Inflammatory macrophage treated with lipopolysaccharide for 4 hours (primary cell): ENCODE data around the gene EPS15.
"Not testable (repeated sequence)": the region's sequence is repeated elsewhere in the genome, so short reads cannot be mapped to it uniquely, and the experiment has no call there.

ENCODE experiments used
- DNase-seq: peaks from one replicate; pipeline ENCODE4 v3.0.0-alpha.2; 2020

Gene EPS15

DNA sequence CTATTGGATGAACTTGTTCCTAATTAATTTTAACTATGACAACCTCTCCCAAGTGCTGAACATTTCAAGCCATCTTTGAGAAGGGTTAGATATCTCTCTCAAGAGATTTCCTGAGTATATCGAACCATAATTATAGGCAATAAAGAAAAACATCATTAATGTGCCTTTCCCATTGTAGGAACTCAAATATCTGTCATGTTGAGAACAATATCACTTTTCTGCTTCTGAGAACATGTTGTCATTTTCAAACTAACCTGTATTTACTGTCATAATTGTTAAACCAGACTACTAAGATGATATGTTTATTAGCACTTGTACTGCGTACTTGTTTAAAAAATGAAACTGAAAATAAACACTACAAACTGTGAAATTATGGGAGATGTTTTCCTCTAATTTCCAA is 4.3 kb downstream of the EPS15 start:
- no peak for DNase-seq

DNA sequence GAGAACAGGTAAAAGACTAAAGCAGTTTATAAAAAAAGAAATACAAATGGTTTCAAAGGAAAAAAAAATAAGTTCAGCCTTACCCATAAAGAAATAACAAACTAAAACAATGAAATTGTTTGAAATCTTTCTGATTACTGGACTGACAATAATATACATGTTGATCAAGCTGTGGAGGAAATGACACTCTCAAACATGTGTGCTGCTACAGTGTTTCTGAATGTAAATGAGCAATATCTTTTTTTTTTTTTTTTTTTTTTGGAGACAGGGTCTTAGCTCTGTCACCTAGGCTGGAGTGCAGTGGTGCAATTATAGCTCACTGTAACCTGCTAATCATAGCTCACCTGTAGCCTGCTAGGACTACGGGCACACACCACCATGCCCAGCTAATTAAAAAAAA is 6.5 kb downstream of the EPS15 start:
- DNase-seq, result no peak

DNA sequence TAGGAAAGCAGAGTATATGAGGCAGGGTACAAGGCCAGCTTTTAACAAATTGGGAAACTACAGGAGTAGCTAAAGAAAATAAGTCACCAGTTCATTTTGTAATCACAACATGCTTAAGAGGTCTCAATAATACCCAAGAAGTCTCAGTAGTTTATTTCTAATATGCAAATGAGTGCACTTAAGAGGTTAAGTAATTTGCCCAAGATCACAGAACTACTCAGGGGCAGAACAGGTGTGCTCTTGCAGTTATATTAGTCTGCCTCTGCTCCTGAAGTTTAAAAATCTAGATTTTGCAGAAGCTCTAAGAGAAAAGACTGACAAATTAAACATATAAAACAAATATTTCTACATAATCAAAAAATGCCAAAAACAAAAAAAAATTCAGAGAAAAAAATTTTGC is 6.9 kb downstream of the EPS15 start:
- no peak for DNase-seq

DNA sequence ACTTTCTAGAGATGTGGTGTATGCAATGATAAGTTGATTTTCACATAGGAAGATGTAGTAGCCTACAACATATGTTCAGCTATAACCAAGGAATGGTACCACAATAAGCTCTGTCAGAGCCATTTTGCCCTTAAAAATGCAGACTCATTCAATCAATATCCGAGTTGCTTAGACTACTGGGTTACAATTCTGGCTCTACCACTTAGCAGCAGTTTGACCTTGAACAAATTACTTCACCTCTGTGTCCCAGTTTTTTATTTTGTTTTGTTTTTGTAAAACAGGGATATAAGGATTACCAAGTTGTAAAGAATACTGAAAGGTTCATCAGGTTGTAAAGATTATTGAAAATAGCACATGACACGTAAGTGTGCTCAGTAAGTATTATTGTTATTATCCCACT is 9.3 kb downstream of the EPS15 start:
- DNase-seq, result no peak

DNA sequence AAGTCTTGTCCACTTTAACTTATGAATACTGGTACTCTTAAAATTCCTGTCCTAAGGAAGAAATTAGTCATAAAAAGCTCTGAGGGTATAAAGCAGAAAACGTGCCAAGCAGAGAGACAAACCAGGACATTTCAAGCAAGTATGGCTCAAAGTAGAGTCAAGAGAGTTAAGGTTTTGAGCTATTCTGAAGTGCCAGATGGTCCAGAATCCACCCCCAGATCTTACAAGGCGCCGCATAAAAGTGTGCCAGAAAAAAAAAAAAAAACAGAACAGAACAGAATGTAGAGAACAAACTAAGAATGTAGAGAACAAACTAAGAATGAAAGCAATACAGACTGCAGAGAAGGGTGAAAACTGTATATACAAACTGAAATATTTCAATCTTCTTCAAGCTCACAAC is 12.5 kb downstream of the EPS15 start:
- no peak for DNase-seq

DNA sequence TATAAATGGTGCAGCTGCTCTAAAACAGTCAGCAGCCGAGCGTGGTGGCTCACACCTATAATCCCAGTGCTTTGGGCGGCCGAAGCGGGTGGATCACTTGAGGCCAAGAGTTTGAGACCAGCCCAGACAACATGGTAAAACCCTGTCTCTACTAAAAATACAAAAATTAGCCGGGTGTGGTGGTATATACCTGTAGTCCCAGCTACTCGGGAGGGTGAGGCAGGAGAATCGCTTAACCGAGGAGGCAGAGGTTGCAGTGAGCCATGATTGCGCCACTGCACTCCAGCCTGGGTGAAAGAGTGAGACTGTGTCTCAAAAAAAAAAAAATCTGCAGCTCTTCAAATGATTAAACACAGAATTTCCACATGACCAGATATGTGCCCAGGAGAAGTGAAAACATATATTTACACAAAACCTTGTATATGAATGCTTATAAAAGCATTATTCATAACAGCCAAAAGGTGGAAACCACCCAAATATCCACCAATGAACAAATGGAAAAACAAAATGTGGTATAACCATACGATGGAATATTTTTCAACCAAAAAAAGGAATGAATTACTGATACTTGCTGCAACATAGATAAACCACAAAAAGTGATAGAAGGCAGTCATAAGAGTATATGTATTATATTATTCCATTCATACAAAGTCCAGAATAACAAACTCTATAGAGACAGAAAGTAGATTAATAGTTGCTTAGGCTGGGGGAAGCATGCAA is 14.1 kb downstream of the EPS15 start:
- DNase-seq, result peak; percentile 53

DNA sequence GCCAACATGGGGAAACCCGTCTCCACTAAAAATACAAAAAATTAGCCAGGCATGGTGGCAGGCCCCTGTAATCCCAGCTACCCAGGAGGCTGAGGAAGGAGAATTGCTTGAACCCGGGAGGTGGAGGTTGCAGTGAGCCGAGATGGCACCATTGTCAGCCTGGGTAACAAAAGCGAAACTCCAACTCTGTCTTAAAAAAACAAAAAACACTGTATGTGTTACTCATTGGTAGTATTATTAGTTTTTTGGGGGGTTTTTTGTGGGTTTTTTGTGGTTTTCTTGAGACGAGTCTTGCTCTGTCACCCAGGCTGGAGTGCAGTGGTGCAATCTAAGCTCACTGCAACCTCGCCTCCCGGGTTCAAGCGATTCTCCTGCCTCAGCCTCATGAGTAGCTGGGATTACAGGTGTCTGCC is 17.8 kb downstream of the EPS15 start:
- peak; percentile 86 for DNase-seq

DNA sequence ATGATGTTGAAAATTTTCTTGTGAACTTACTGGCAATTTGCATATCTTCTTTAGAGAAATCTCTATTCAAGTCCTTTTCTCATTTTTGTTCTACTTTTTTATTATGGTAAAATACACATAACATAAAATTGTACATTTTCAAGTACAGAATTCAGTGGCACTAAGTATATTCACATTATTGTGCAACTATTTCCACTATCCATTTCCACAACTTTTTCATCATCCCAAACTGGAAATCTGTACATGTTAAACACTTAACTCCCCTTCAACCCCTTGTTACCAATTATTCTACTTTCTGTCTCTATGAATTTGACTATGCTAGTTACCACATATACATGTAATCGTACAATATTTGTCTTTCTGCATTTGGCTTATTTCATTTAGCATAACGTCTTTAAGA is 19.4 kb downstream of the EPS15 start:
- DNase-seq, result no peak

DNA sequence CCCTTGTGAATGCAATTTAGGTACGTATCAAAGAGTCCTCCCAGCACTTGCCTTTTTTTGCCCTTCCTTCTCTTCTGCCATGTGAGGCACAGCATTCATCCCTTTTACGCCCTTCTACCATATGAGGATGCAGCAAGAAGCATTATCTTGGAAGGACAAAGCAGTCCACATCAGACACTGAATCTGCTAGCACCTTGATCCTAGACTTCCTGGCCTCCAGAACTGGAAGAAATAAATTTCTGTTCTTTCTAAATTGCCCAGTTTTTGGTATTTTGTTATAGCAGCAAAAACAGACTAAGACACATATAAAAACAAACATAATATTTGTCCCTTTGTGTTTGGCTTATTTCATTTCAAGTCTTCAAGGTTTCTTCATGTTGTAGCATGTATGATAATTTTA is 20.1 kb downstream of the EPS15 start:
- no peak for DNase-seq

DNA sequence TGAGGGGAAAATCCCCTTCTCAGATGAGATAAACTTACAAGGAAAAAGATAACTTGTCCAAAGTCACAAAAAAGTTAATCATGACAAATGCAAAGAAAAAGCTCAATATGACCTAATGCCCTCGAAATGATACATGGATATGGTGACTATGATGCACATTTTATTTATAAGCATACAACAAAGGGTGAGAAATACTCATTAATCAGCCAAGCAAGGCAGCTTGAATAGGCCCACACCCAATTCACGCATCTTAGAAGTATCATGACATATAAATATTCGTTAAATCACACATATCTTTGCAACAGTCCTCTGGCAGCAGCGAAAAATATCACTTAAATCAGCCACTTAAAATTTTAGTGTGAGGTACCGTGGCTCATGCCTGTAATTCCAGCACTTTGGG is 21.7 kb downstream of the EPS15 start:
- DNase-seq, result no peak

DNA sequence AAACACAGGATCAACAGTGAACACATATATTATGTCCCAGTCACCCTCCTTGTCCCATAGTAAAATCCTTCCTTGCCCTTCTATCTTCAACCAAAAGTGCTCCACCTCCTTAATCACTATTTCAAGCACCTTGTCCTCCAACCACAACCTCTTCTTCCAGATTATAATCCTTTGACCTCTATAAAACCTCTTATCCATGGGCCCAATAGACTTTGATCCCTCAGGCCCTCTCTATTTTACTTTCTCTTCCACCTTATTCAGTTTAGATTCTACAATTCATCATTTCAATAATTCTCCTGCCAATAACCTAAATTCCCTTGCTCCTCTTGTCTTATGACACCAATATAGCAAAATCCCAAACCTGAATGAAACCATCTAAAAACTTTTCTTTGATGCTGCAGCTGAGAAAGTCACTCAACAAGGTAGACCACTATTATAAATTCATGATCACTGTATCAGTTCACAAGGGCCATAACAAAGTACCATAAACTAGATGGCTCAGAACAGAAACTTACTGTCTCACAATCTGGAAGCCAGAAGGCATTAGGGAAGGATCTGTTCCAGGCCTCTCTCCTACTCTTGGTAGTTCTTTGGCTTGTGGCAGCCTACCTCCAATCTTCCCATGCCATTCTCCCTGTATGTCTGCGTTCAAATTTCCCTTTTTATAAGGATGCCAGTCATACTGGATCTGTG is 24.8 kb downstream of the EPS15 start:
- DNase-seq, result no peak

DNA sequence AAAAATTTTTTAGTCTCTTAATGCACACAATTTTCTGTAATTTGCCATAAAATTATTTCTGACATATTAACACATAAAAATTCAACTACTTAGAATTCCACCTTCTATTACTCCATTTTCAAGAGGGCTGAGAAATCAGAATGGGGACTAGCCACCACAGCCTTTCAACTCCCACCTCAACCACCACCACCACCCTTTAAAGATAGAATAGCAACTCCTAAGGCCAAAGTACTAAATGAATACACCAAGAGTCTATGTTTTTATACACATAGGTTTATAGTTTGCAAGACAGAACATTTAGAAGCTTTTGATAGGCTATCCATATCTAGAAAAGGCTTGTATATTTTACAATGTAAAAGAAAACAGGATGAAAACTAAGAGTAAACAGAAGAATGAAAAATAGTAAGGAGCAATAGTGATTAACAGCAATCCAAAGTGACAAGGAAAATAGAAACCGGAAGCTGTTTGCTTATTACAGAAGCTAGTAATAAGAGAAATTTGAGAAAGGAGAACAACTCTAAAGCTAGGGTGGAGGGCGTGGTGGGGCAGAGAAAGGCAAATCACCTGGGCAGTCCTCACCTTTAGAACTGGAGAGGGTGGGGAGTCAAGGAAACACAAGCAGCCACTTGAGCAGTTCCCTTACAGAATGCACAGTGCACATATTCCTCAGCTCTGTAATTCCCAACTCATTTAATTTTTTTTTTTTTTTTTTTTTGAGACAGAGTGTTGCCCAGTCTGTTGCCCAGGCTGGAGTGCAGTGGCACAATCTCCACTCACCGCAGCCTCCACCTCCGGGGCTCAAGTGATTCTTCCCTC is 27.7 kb downstream of the EPS15 start:
- DNase-seq, result peak; percentile 81

DNA sequence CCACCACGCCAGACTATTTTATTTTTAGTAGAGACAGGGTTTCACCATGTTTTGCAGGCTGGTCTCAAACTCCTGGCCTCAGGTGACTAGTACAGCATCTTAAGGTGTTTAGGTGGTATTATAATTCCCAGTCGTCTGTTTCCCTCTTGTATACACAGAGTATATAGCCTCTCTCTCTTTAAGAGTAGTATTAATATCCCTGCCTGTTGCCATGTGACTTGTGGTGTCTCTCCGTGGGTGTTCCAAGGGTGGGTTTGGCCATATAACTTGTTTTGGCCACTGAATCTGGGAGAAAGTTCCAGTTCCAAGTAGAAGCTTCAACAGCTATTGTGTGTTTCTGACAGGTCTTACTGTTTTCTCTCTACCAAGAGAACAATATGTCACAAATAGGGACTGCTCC is 29.6 kb downstream of the EPS15 start:
- DNase-seq, result no peak

DNA sequence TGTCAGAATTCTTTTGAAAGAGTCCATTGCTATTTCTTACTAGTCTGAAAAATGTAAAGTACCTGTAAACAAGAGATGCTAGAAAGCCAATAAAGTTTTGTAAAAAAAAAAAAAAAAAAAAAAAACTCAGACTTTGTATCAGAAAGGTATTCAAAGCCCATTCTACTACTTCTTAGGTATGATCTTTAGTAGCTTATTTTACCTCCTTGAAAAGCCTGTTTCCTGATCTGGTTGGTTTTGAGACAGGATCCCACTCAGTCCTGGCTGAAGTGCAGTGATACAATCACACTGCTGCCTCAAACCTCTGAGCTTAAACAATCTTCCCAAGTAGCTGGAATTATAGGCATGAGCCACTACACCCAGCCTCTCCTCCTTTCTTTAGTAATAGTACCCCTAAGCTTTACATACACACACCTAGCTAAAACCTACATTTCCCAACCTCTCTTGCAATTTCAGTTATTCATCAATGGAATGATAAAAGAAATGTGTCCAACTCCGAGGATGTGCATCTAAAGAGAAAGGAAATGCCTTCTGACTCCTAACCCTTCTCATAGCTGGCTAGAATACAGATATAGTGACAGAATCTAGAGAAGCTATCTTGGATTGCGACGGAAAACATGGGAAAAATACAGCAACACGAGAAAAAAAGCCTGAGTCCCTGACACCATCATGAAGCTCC is 30.6 kb downstream of the EPS15 start:
- DNase-seq, result no peak

DNA sequence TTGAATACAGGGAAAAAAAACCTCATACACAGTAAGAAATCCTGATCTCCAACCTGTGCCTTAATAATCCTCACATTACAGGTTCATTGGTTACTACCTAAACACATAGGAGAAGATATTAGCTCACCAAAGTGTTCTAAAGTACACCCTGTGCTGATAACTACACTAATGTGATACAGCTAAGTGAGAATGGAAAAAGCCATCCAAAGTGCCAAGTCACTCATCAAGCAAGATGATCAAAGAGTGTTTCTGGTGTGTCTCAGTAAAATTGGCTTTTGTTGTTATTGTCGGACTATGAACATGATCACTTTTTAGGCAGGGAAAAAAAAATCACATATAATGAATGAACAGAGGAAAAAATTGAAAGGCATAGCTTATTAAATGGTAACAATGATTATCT is 31.4 kb downstream of the EPS15 start:
- DNase-seq, result no peak

DNA sequence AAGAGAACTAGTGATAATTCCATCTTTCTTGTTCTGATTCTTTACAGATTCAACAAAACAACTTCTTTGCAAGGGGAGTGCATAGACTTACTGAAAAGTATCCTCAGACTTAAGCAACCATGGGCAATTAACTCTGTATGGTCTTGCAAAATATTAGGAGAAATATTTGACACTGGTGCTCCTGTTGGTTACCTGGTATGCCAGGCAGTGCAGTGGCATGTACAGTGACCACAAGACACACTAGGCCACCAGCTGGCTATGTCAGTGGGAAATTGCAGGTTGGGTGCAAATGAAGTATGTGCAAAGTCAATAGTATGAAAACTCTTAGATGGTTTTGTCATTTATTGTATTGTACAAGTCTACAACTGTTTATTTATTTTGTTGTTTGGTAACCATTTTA is 34.5 kb downstream of the EPS15 start:
- no peak for DNase-seq

DNA sequence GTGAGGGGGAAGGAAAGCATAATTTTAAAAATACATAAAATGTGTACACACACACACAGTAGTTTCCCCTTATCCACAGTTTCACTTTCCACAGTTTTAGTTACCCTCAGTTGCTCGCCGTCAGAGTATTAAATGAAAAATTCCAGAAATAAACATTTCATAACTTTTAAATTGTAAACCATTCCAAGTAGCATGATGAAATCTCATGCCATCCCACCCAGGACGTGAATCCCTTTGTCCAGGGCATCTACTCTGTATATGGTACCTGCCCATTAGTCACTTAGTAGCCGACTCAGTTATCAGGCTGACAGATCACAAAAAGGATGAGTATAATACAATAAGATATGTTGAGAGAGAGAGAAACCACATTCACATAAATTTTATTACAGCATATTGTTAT is 36.2 kb downstream of the EPS15 start:
- peak; percentile 35 for DNase-seq

DNA sequence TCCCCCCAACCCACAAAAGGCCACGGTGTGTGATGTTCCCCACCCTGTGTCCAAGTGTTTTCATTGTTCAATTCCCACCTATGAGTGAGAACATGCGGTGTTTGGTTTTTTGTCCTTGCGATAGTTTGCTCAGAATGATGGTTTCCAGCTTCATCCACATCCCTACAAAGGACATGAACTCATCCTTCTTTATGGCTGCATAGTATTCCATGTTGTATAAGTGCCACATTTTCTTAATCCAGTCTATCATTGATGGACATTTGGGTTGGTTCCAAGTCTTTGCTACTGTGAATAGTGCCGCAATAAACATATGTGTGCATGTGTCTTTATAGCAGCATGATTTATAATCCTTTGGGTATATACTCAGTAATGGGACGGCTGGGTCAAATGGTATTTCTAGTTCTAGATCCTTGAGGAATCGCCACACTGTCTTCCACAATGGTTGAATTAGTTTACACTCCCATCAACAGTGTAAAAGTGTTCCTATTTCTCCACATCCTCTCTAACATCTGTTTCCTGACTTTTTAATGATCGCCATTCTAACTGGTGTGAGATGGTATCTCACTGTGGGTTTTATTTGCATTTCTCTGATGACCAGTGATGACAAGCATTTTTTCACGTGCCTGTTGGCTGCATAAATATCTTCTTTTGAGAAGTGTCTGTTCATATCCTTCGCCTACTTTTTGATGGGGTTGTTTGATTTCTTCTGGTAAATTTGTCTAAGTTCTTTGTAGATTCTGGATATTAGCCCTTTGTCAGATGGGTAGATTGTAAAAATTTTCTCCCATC is 44.0 kb downstream of the EPS15 start:
- not testable (repeated sequence) for DNase-seq

DNA sequence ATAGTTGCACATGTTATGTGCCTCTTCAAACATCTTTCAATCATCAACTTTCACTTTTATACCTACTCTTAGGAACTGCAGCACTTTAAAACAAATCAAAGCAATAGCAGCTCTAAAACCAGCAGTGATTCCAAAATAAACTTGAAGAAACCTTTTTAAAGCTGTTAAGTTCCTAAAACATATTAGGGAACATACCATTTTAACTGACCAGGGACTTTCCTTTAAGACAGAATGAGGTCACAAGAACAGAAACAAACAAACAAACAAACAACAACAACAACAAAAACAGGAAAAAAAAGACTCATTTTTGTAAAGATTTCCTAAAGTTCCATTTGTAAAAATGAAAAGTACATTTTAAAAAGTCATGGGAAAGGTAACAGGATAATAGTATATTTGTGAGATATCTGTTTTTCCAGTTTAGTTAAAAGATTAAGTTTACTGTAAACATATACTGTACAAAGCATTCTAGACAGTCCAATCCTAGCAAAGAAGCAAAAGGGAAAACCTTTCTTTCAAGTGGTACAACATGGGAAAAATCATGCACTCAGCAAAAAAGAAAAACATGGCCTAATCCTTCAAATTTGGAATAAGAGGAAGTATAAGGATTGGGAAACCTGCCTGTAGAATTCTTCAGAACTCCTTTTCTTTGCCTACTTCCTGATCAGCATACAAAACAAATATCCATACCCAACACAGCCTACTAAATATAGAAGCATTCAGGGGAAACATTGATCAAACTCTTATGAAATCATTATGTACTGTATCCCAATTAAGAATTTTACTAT is 45.5 kb downstream of the EPS15 start:
- DNase-seq, result peak; percentile 63

DNA sequence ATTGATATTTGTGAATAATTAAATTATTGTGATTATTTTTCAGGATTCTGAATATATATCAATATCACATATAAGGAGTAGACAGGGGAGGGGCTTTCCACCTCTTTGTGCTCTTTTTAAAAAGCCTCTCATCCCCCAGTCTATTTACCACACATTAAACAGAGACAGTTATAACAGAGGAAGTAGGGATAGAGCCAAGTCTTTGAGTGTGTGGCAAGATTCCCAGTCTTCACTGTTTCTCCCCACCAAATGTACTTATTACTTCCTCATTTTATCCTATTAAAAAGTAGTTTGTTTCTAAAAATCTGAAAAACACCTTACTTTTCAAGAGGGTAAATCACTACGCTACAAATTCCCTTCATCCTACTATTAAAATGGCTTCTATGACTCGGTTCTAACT is 46.7 kb downstream of the EPS15 start:
- DNase-seq, result peak; percentile 39

DNA sequence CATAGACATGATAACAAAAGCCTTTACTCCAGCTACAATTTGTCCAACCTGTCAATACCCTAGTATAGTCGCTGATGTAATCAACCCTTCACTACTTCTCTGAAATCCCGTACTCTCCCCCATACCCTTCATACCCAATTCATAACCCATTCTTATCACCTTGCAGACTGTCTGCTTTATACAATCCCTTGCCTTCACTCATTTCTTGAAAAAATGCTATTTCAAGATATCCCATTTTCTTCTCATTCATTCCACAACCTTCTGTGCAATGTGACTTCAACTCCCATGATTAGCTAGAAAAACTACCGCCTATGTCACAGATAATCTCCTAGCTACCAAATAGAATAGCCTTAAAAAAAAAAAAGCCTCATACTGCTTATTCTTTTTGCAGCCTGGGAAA is 49.5 kb downstream of the EPS15 start:
- DNase-seq, result no peak

DNA sequence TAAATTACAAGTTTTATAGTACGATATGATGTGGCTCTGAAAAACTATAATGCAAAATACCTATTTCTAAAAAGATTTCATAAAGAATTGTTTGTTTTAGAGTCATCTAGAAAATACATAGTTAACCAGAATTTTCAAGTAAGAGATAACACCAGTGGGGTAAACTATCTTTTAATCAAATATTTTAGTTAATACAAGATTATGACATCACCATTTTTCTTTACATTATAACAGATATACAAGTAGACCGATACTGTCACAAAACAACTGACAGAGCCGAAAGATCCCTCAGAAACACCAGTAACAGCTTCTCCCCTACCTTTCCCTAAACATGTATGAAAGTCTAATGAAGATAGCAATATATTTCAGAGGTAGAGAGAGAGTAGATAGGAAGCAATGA is 54.2 kb downstream of the EPS15 start:
- DNase-seq, result no peak
